Measurements from ENCODE around the gene CPE.

GRCh38 chr4:165383591-165384073 lies 4.8 kb downstream of the CPE start:
- TF ChIP-seq POLR2AphosphoS5 (IDR thresholded peaks at IDR 0.05), result no peak
- TF ChIP-seq CTCF (IDR thresholded peaks at IDR 0.05), result no peak
- no peak for TF ChIP-seq POLR2A (IDR thresholded peaks at IDR 0.05; ENCODE audit: low read depth)
- no peak for TF ChIP-seq EP300 (IDR thresholded peaks at IDR 0.05)

Data from esophagus muscularis mucosa (tissue), 4 donors.